Gastrocnemius medialis (tissue), 4 donors: Measurements from ENCODE around the gene ALK.

Experiments
- CTCF ChIP-seq, 5 experiments: fragments of 450-650 bp in 3 of 5; fragments of 200-600 bp in 2 of 5; sonication (generic) in 2 of 5; IDR thresholded peaks in 4 of 5; conservative IDR thresholded peaks in 1 of 5; 1 replicate in 4 of 5; 2 replicates in 1 of 5; pipeline ENCODE4 v1.5.1; 2016 to 2019; ENCODE audit warnings: antibody characterized with exemption in 5 of 5, mild to moderate bottlenecking in 3 of 5, moderate library complexity in 3 of 5
- POLR2A ChIP-seq, 2 donors: fragments of 450-650 bp; IDR thresholded peaks; one replicate each; pipeline ENCODE4 v1.6.1; 2017; ENCODE audit warnings: antibody characterized with exemption in 2 of 2, mild to moderate bottlenecking in 2 of 2, moderate library complexity in 2 of 2

- TF ChIP-seq CTCF (IDR thresholded peaks at IDR 0.05 in 4 of 5, conservative IDR thresholded peaks at IDR 0.05 in 1 of 5) (no peak), POLR2A (IDR thresholded peaks at IDR 0.05) (no peak)
These were observed 473.9 kb downstream of the ALK start for GRCh38 chr2:29447513-29447912.
